Smooth muscle cell (in vitro differentiated cells): Measurements from ENCODE around the gene NUBP1. TPM values are rescaled to one million over a fixed set of nuclear protein-coding genes. Genes with fewer than 3 reads are reported as not detected.
"Not testable (repeated sequence)": the region's sequence is repeated elsewhere in the genome, so short reads cannot be mapped to it uniquely, and the experiment has no call there.

ENCODE experiments used
- DNase-seq: peaks from one replicate; lab custom pipeline; 2025; ENCODE audit not compliant: unreplicated experiment; lab: John Stamatoyannopoulos, UW
- H2AFZ ChIP-seq: fragments of 200-600 bp; sonication (generic); 2 replicates; pipeline ENCODE4 v1.6.0; 2016; ENCODE audit warnings: antibody characterized with exemption, low read depth, mild to moderate bottlenecking
- H3F3A ChIP-seq: fragments of 200-600 bp; sonication (generic); 2 replicates; pipeline ENCODE4 v1.6.0; 2017; ENCODE audit warnings: antibody characterized with exemption, low read depth
- H3K27ac ChIP-seq: fragments of 200-600 bp; sonication (generic); 2 replicates; pipeline ENCODE4 v1.5.1; 2016; ENCODE audit warnings: low read depth, mild to moderate bottlenecking
- H3K27me3 ChIP-seq: fragments of 200-600 bp; sonication (generic); 2 replicates; pipeline ENCODE4 v1.6.1; 2016; ENCODE audit warnings: low read depth, mild to moderate bottlenecking
- H3K36me3 ChIP-seq: fragments of 200-600 bp; sonication (generic); 2 replicates; pipeline ENCODE4 v1.5.1; 2016; ENCODE audit warnings: low read depth
- H3K4me1 ChIP-seq: fragments of 200-600 bp; sonication (generic); 2 replicates; pipeline ENCODE4 v1.5.1; 2016; ENCODE audit warnings: low read depth
- H3K4me2 ChIP-seq: fragments of 200-600 bp; sonication (generic); 2 replicates; pipeline ENCODE4 v1.6.0; 2016; ENCODE audit warnings: mild to moderate bottlenecking
- H3K4me3 ChIP-seq: fragments of 200-600 bp; sonication (generic); 2 replicates; pipeline ENCODE4 v1.5.1; 2016; ENCODE audit warnings: mild to moderate bottlenecking
- H3K79me2 ChIP-seq: fragments of 200-600 bp; sonication (generic); 2 replicates; pipeline ENCODE4 v1.6.0; 2016; ENCODE audit warnings: low read depth, mild to moderate bottlenecking
- H3K9ac ChIP-seq: fragments of 200-600 bp; sonication (generic); 2 replicates; pipeline ENCODE4 v1.6.0; 2016; ENCODE audit warnings: low read depth
- H3K9me3 ChIP-seq: fragments of 200-600 bp; sonication (generic); replicated peaks from 2 replicates; pipeline ENCODE4 v1.5.1; 2016; ENCODE audit warnings: low read depth
- H4K20me1 ChIP-seq: fragments of 200-600 bp; sonication (generic); 2 replicates; pipeline ENCODE4 v1.6.0; 2016; ENCODE audit warnings: low read depth
- WGBS: methylation state at CpG from one replicate; pipeline ENCODE4 v1.1.7; 2016; ENCODE audit warnings: low lambda C conversion rate; 5-methylcytosine and 5-hydroxymethylcytosine counted together
- polyA plus RNA-seq: library from polyadenylated mRNA; unstranded; fragments of >200 nt; fragmentation: Nextera tagmentation; extraction: Ambion mirVana; gene quantifications from 2 replicates; pipeline ENCODE4 v1.2.1, GENCODE V29; 2016
- total RNA-seq: library from RNA; depleted of rRNA; stranded (reverse); fragments of >200 nt; gene quantifications from 2 replicates; pipeline ENCODE4 v1.2.3, GENCODE V29; 2014
- TF ChIP-seq, protein P1 (sequence below): fragments of 200-600 bp; sonication (generic); IDR thresholded peaks from 2 replicates; pipeline ENCODE4 v1.5.1; 2017; ENCODE audit warnings: borderline replicate concordance, mild to moderate bottlenecking, antibody characterized with exemption; ENCODE audit not compliant: insufficient read depth, poor library complexity, severe bottlenecking

The NUBP1 gene
- total and polyA plus RNA-seq, 2 experiments from 2014 or later = 7.6 to 11.8 TPM

DNA sequence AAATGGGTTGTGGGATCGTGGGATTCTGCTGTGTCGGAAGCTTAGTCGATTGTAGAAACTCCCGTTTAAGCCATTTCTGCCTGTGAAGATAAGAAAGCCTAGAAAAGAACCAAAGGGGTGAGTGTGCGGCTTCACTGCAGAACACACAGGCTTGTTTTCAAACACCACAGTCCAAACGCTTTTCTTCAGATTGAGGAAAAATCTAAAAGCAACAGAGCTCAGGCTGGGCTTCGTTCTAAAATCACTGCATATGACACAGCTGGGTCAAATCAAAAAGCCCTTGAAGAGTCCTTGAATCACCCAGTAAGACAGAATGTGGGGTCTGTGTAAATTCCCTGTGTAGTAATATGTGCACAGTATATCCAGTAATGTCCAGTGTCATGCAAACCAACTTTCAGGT lies 25.7 kb downstream of the NUBP1 start:
- WGBS = 24% methylated on average over 7 of the region's 7 CpGs
- Histone ChIP-seq H3K27ac (no peak overlapping the region), H3K79me2 (no peaks in the 10 kb centered on the region), H3K27me3 (no peaks in the 10 kb centered on the region), H3F3A (peaks cover 8% of the 10 kb centered on the region), H4K20me1 (no peaks in the 10 kb centered on the region), H3K4me1 (no peaks in the 10 kb centered on the region), H3K36me3 (no peaks in the 10 kb centered on the region), H3K9me3 (no peaks in the 10 kb centered on the region), H3K9ac (no peak overlapping the region), H3K4me2 (peak overlapping the region; percentile 62), H3K4me3 (no peak overlapping the region), H2AFZ (no peak overlapping the region)
- DNase-seq = no peak
- TF ChIP-seq, protein P1, sequence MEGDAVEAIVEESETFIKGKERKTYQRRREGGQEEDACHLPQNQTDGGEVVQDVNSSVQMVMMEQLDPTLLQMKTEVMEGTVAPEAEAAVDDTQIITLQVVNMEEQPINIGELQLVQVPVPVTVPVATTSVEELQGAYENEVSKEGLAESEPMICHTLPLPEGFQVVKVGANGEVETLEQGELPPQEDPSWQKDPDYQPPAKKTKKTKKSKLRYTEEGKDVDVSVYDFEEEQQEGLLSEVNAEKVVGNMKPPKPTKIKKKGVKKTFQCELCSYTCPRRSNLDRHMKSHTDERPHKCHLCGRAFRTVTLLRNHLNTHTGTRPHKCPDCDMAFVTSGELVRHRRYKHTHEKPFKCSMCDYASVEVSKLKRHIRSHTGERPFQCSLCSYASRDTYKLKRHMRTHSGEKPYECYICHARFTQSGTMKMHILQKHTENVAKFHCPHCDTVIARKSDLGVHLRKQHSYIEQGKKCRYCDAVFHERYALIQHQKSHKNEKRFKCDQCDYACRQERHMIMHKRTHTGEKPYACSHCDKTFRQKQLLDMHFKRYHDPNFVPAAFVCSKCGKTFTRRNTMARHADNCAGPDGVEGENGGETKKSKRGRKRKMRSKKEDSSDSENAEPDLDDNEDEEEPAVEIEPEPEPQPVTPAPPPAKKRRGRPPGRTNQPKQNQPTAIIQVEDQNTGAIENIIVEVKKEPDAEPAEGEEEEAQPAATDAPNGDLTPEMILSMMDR = no peak

- Histone ChIP-seq H3K4me2 (no peak overlapping the region), H3K9me3 (no peaks in the 10 kb centered on the region), H3K27ac (no peak overlapping the region), H3K4me1 (no peaks in the 10 kb centered on the region), H3K27me3 (no peaks in the 10 kb centered on the region), H3K9ac (no peak overlapping the region), H2AFZ (no peak overlapping the region), H3K79me2 (no peaks in the 10 kb centered on the region), H3F3A (peaks cover 8% of the 10 kb centered on the region), H3K36me3 (no peaks in the 10 kb centered on the region), H3K4me3 (no peak overlapping the region), H4K20me1 (no peaks in the 10 kb centered on the region)
- TF ChIP-seq, protein P1 = no peak
- whole genome bisulfite sequencing = 71% methylated on average over 1 of the region's 1 CpG
- DNase-seq = no peak
Measured at GRCh38 chr16:10770907-10771306, 27.3 kb downstream of the NUBP1 start.

- no peaks in the 10 kb centered on the region for H3K9me3 ChIP-seq
- TF ChIP-seq, protein P1 = no peak
- no peak overlapping the region for H3K4me2 ChIP-seq
- H3K4me3 ChIP-seq = no peak overlapping the region
- H4K20me1 ChIP-seq = no peaks in the 10 kb centered on the region
- no peak overlapping the region for H2AFZ ChIP-seq
- H3K9ac ChIP-seq = no peak overlapping the region
- no peaks in the 10 kb centered on the region for H3K79me2 ChIP-seq
- H3K36me3 ChIP-seq = no peaks in the 10 kb centered on the region
- WGBS = 95% methylated on average over 4 of the region's 4 CpGs
- H3K27me3 ChIP-seq = no peaks in the 10 kb centered on the region
- H3K4me1 ChIP-seq = no peaks in the 10 kb centered on the region
- H3F3A ChIP-seq = no peaks in the 10 kb centered on the region
- DNase-seq = no peak
- no peak overlapping the region for H3K27ac ChIP-seq
Measured at GRCh38 chr16:10776280-10776679, 32.6 kb downstream of the NUBP1 start.

- not testable (repeated sequence) for H3K4me2 ChIP-seq, H3K27me3 ChIP-seq, H3K9ac ChIP-seq, H3K9me3 ChIP-seq, H4K20me1 ChIP-seq, H3F3A ChIP-seq, H3K79me2 ChIP-seq, H3K4me1 ChIP-seq, H2AFZ ChIP-seq, H3K27ac ChIP-seq, H3K4me3 ChIP-seq, H3K36me3 ChIP-seq, DNase-seq
- WGBS = 59% methylated on average over 6 of the region's 6 CpGs
Measured at GRCh38 chr16:10776923-10777322, 33.3 kb downstream of the NUBP1 start.
